Right lobe of liver (tissue), 6 donors: ENCODE data around the gene PA2G4. TPM values are rescaled to one million over a fixed set of nuclear protein-coding genes. Genes with fewer than 3 reads are reported as not detected.
A peak's percentile ranks its signal among the peaks of the same experiment; 100 is the strongest.

ENCODE experiments used
- ATAC-seq, 4 donors: fragments of 200-7000 bp; cut with Tn5 transposase; one replicate each; pipeline ENCODE4 v1.9.1; 2020; ENCODE audit warnings: mild to moderate bottlenecking in 4 of 4, moderate library complexity in 4 of 4
- DNase-seq, 3 donors: peaks; one replicate each; pipeline ENCODE4 v3.0.0-alpha.2; 2020
- H3K27ac ChIP-seq, 3 donors: fragments of 200-600 bp; one replicate each; pipeline ENCODE4 v1.8.0; 2022
- H3K27me3 ChIP-seq, 2 donors: fragments of 200-600 bp; one replicate each; pipeline ENCODE4 v1.8.0; 2022
- H3K36me3 ChIP-seq, 4 donors: fragments of 200-600 bp; sonication (generic) in 1 of 4; one replicate each; pipeline versions ENCODE4 v1.5.1 to v1.8.0; 2017 to 2022; ENCODE audit warnings: control low read depth in 1 of 4
- H3K4me1 ChIP-seq, 4 donors: fragments of 200-600 bp; sonication (generic) in 1 of 4; one replicate each; pipeline versions ENCODE4 v1.5.1 to v1.8.0; 2017 to 2022; ENCODE audit warnings: control low read depth in 1 of 4
- H3K4me3 ChIP-seq, 3 donors: fragments of 200-600 bp; one replicate each; pipeline ENCODE4 v1.8.0; 2022
- H3K9me3 ChIP-seq, 4 donors: fragments of 200-600 bp; sonication (generic) in 1 of 4; one replicate each; pipeline versions ENCODE4 v1.5.1 to v1.8.0; 2017 to 2022; ENCODE audit warnings: control low read depth in 1 of 4
- POLR2A ChIP-seq: fragments of 450-650 bp; IDR thresholded peaks from one replicate; pipeline ENCODE4 v1.6.1; 2017; ENCODE audit warnings: antibody characterized with exemption, mild to moderate bottlenecking
- WGBS: methylation state at CpG from one replicate; pipeline ENCODE4 v1.1.6; 2018; ENCODE audit warnings: low coverage, low lambda C conversion rate; ENCODE audit not compliant: insufficient coverage; ENCODE audit errors: missing lambda C conversion rate; 5-methylcytosine and 5-hydroxymethylcytosine counted together
- intact Hi-C, 2 donors: fragments of 100-400 bp; cut with DNase I; formaldehyde crosslinking; loops; one replicate each; pipeline versions ENCODE4 v1.11.2 to v1.14.1; 2022
- total RNA-seq, 6 experiments: library from RNA; depleted of rRNA in 2 of 6; stranded (reverse); fragments of >200 nt in 2 of 6; fragmentation: NEBNext Ultra II Directional in 3 of 6; extraction: Animal tissue kit (Norgen Biotek cat#: 25700) in 3 of 6; gene quantifications; one replicate each; pipeline versions ENCODE4 v1.1.0 to v1.2.4, GENCODE V29; 2016 to 2023
- TF ChIP-seq, protein P1 (sequence below), 4 donors: fragments of 200-600 bp in 3 of 4; fragments of 450-650 bp in 1 of 4; IDR thresholded peaks; one replicate each; pipeline versions ENCODE4 v1.5.1 to v1.8.0; 2016 to 2022; ENCODE audit warnings: antibody characterized with exemption in 4 of 4, mild to moderate bottlenecking in 2 of 4
- donor health status: DM: no; HTN: yes; CAD: no.
- donor health status: DM: no; HTN: no; CAD: no.
- donor health status: DM: no; HTN: no; CAD: no.
- donor health status: DM: no; HTN: yes; CAD: no.
- donor health status: DM: no; HTN: yes; CAD: no.

PA2G4 gene
- total RNA-seq, 6 experiments from 2014 or later, result 29.7 to 82.4 (median 36.6) TPM

DNA sequence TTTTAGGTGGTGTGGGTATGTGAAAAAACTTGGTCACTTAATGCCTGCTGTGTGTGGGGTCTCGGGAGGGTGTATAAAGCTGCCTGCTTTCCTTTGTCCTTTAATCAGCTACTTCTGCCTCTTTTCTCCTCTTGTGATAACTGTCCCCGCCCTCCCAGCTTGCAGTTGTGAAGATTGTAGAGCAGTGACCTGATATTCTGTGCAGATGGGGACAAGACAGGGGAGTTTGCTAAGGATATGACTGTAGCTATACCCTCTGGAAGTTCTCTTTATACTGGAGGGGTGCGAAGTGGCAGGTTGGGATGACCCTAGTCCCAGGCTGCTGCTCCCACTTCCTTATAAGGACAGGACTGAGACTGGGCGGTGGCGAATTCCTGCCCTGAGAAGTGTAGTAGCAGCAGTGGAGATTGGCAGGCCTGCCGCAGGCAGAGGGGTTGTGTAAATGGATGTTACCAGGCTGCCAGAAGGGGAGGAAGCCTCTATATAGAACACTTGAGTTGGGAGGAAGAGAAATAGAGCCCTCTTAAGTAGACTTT lies 54.6 kb downstream of the PA2G4 start:
- peak; percentile 67 to 76 (median 69) for DNase-seq
- H3K36me3 ChIP-seq, result peaks cover 7 to 43% (median 23%) of the 10 kb centered on the region in 4 donors
- no peaks in the 10 kb centered on the region for H3K27me3 ChIP-seq
- intact Hi-C loops, result no loop called here
- peak overlapping the region; percentile 89 to 98 (median 97) for H3K27ac ChIP-seq
- WGBS, result 0% methylated on average over 3 of the region's 6 CpGs
- TF ChIP-seq, protein P1, sequence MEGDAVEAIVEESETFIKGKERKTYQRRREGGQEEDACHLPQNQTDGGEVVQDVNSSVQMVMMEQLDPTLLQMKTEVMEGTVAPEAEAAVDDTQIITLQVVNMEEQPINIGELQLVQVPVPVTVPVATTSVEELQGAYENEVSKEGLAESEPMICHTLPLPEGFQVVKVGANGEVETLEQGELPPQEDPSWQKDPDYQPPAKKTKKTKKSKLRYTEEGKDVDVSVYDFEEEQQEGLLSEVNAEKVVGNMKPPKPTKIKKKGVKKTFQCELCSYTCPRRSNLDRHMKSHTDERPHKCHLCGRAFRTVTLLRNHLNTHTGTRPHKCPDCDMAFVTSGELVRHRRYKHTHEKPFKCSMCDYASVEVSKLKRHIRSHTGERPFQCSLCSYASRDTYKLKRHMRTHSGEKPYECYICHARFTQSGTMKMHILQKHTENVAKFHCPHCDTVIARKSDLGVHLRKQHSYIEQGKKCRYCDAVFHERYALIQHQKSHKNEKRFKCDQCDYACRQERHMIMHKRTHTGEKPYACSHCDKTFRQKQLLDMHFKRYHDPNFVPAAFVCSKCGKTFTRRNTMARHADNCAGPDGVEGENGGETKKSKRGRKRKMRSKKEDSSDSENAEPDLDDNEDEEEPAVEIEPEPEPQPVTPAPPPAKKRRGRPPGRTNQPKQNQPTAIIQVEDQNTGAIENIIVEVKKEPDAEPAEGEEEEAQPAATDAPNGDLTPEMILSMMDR (IDR thresholded peaks at IDR 0.05), result no peak
- peak; percentile 24 for TF ChIP-seq POLR2A
- H3K4me1 ChIP-seq, result peaks cover 0 to 41% (median 8%) of the 10 kb centered on the region in 4 donors
- H3K9me3 ChIP-seq, result no peaks in the 10 kb centered on the region
- peak; percentile 27 to 58 (median 44) for ATAC-seq
- H3K4me3 ChIP-seq, result peak overlapping the region; percentile 66 to 87 (median 85)

DNA sequence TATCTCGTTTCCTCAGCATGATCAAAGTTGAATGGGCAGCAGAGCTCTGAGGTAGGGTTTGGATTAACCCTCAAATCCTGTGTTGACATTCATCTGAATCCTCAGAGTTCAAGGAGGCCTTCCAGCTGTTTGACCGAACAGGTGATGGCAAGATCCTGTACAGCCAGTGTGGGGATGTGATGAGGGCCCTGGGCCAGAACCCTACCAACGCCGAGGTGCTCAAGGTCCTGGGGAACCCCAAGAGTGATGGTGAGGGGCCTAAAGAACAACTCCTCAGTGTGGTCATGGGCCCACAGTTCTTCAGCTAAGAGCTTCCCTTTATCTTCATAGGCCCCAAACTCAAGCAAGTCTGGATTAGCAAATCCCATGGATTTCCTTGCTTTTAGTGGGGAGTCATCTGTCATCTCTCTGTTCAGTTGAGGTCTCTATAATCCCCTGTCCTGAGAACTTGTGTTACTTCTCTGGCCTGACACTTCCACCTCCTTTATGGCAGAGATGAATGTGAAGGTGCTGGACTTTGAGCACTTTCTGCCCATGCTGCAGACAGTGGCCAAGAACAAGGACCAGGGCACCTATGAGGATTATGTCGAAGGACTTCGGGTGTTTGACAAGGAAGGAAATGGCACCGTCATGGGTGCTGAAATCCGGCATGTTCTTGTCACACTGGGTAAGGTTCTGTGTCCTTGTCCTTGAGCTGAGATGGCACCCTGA lies 55.3 kb downstream of the PA2G4 start:
- DNase-seq (no peak), ATAC-seq (no peak)
- intact Hi-C loops, result no loop called here
- no peak for TF ChIP-seq POLR2A
- TF ChIP-seq, protein P1 (IDR thresholded peaks at IDR 0.05), result no peak
- H3K9me3 ChIP-seq, result no peaks in the 10 kb centered on the region
- H3K27ac ChIP-seq, result peak overlapping the region; percentile 89 to 98 (median 97)
- no peaks in the 10 kb centered on the region for H3K27me3 ChIP-seq
- WGBS, result 46% methylated on average over 6 of the region's 8 CpGs
- H3K36me3 ChIP-seq, result peaks cover 7 to 46% (median 24%) of the 10 kb centered on the region in 4 donors
- H3K4me1 ChIP-seq, result peaks cover 0 to 40% (median 8%) of the 10 kb centered on the region in 4 donors
- H3K4me3 ChIP-seq, result peak overlapping the region; percentile 66 to 87 (median 85)

DNA sequence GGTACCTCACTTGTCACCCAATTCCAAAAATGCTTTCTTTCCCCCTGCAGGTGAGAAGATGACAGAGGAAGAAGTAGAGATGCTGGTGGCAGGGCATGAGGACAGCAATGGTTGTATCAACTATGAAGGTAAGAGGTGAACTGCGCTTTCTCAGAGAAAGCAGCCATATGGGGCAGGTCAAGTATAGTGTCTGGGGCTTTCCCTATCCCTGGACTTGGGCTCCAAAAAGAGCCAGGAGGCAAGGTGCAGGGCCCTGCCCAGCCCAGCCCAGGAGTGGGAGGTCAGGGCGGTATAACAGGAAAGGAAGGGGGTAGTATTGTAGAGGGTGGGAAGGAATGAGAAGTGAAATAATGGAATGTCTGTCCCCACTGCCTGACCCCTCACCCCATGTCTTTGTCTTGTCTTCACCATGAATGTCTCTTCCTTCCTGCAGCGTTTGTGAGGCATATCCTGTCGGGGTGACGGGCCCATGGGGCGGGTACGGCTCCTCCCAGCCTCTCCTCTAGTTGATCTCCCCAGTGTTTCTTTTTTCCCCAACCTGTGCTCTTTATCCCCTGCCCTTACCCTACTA lies 55.9 kb downstream of the PA2G4 start:
- intact Hi-C loops, result no loop called here
- ATAC-seq (peak in 3 of 4 donors; percentile 3 to 21 (median 7)), DNase-seq (no peak)
- Histone ChIP-seq H3K27me3 (no peaks in the 10 kb centered on the region), H3K27ac (peak overlapping the region; percentile 89 to 98 (median 97)), H3K9me3 (no peaks in the 10 kb centered on the region), H3K36me3 (peaks cover 7 to 51% (median 24%) of the 10 kb centered on the region in 4 donors), H3K4me3 (peak overlapping the region; percentile 66 to 87 (median 85)), H3K4me1 (peaks cover 0 to 34% (median 6%) of the 10 kb centered on the region in 4 donors)
- WGBS, result 38% methylated on average over 5 of the region's 7 CpGs
- TF ChIP-seq POLR2A, result no peak
- TF ChIP-seq, protein P1 (IDR thresholded peaks at IDR 0.05), result no peak

DNA sequence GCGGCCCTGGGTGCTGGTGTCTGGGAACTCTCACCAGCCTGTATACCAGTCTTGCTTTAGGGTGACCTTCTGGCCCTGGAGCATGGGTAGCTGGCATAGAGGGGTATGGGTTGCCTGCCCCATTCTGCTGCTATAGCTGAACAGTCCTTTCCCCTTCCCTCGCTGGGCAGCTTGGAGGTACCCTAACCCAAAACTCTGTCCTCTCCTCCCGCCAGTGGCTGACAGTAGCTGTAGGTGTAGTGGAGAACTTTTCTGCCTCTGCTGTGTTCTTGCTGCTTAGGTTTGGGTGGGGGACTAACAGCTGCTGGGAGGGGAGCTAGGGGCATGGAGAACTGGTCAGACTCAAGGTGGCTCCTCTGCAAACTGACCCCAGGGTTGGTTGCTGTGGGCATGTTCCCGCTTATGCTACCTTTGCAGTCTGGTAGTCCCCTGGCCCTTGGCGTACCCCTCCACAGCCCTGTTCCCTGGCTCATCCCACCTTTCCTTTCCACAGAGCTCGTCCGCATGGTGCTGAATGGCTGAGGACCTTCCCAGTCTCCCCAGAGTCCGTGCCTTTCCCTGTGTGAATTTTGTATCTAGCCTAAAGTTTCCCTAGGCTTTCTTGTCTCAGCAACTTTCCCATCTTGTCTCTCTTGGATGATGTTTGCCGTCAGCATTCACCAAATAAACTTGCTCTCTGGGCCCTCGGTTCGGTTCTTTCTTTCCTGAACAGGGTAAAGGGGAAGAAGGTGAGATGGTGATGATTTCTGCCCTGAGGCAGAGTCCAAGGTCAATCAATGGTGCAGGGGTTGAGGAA lies 56.7 kb downstream of the PA2G4 start:
- TF ChIP-seq, protein P1 (IDR thresholded peaks at IDR 0.05), result no peak
- no peak for TF ChIP-seq POLR2A
- no peaks in the 10 kb centered on the region for H3K27me3 ChIP-seq
- ATAC-seq, result no peak
- WGBS, result 66% methylated on average over 7 of the region's 11 CpGs
- no peak for DNase-seq
- intact Hi-C loops, result no loop called here
- H3K36me3 ChIP-seq, result peaks cover 7 to 59% (median 26%) of the 10 kb centered on the region in 4 donors
- H3K4me1 ChIP-seq, result peaks cover 0 to 28% (median 3%) of the 10 kb centered on the region in 4 donors
- H3K9me3 ChIP-seq, result no peaks in the 10 kb centered on the region
- H3K4me3 ChIP-seq, result peak overlapping the region in 2 of 3 donors; percentile 66 to 87
- peak overlapping the region; percentile 36 to 97 (median 89) for H3K27ac ChIP-seq
